ENCODE data around the gene TES. TPM values are rescaled to one million over a fixed set of nuclear protein-coding genes. Genes with fewer than 3 reads are reported as not detected.
A peak's percentile ranks its signal among the peaks of the same experiment; 100 is the strongest.

Gene TES
- total and polyA plus RNA-seq, 9 of the 15 experiments (the other 6 are each of a cell fraction or from before 2014, with no cell fraction given) = 20.7 to 61.6 (median 53.8) TPM

- TF ChIP-seq SOX6 (IDR thresholded peaks at IDR 0.05) (peak; percentile 65; the same call in 1 of the 2 replicates), MAFG (tag; conservative IDR thresholded peaks at IDR 0.05) (peak; percentile 45), HCFC1 (IDR thresholded peaks at IDR 0.05; ENCODE audit: low read depth, low read length) (no peak), RBM39 (optimal IDR thresholded peaks at IDR 0.05; ENCODE audit: low read depth, low read length) (no peak), ZNF212 (CRISPR knock-in tag; IDR thresholded peaks at IDR 0.05) (0 out of 2 replicates have a peak, but pooled peaks have one; percentile 32)
Observed at GRCh38 chr7:116211006-116211912, 920 bp downstream of the TES start (continued).

GRCh38 chr7:116211913-116212596 is 1.7 kb downstream of the TES start:
- Histone ChIP-seq H3K4me2 (ENCODE audit: insufficient read depth, low read length) (peak overlapping the region; percentile 90), H4K20me1 (replicated peaks; ENCODE audit: control insufficient read depth, insufficient read depth, low read length) (0 out of 2 replicates have a peak, but pooled peaks cover 4% of the 10 kb centered on the region), H2AFZ (ENCODE audit: low read depth, low read length) (peak overlapping the region; percentile 91), H3K4me3 (peak overlapping the region; percentile 74), H3K36me3 (ENCODE audit: control insufficient read depth, insufficient read depth, low read length) (no peaks in the 10 kb centered on the region; the same call in 2 of the 3 replicates), H3K27ac (ENCODE audit: extremely low read depth, low read depth, low read length) (peak overlapping the region; percentile 88), H3K9me3 (replicated peaks; ENCODE audit: control insufficient read depth, insufficient read depth, low read depth, low read length) (no peaks in the 10 kb centered on the region), H3K27me3 (ENCODE audit: control insufficient read depth in 2 of 2, insufficient read depth in 2 of 2, low read length in 2 of 2) (no peaks in the 10 kb centered on the region), H3K79me2 (ENCODE audit: control insufficient read depth, insufficient read depth, low read length) (peaks cover 54% of the 10 kb centered on the region), H3K4me1 (replicated peaks in 1 of 2; ENCODE audit: control insufficient read depth in 2 of 2, insufficient read depth in 2 of 2, low read length in 2 of 2) (peaks cover 10 to 28% of the 10 kb centered on the region in 2 experiments), H3K9me1 (ENCODE audit: control insufficient read depth, insufficient read depth, low read length) (no peaks in the 10 kb centered on the region), H3K9ac (ENCODE audit: insufficient read depth in 1 of 2, low read depth in 2 of 2, low read length in 2 of 2) (peak overlapping the region in 1 of 2 experiments; percentile 88; a peak in 2 of 4 replicates)
- peak; percentile 57 for FAIRE-seq
- POLR2A ChIA-PET = interaction anchor here (0.7 to 2.8 kb wide), 11 partner anchors 14 to 652 kb away, joined by 3 to 10 read pairs (median 4); partner anchors contain the start of gene CAV1
- in situ Hi-C loops (cut with MboI) (no loop called here), intact Hi-C loops (cut with micrococcal nuclease) (loop anchor here (2.0 to 10.0 kb wide), 6 partner anchors 19 to 1973 kb away; partner anchors contain the start of genes LSM8 and ST7)
- WGBS (ENCODE audit: insufficient coverage, low coverage, missing lambda C conversion rate) = 6% methylated on average over 7 of the region's 7 CpGs
- CTCF ChIA-PET (ENCODE audit: low intra/inter-chr PET ratio) = interaction anchor here (0.5 kb wide), 1 partner anchor 398 kb away, joined by 3 read pairs; no protein-coding TSS in a partner anchor
- peak in 2 of 4 experiments; percentile 56 to 69 for DNase-seq (ENCODE audit: extremely low read depth in 1 of 4, low spot score in 3 of 4)
- TSS peak; percentile 28 for BruUV-seq (replicated peaks)
- ATAC-seq = peak; percentile 67
- no peak for TF ChIP-seq KAT2B (IDR thresholded peaks at IDR 0.05; ENCODE audit: low read depth, low read length)
- TF ChIP-seq KDM4B (IDR thresholded peaks at IDR 0.05; ENCODE audit: borderline replicate concordance in 2 of 2, low read depth in 1 of 2) = no peak
- no peak for TF ChIP-seq ASH1L (IDR thresholded peaks at IDR 0.05; ENCODE audit: borderline replicate concordance, low read depth, partially characterized antibody)
- TF ChIP-seq ZNF274 (IDR thresholded peaks at IDR 0.05; ENCODE audit: borderline replicate concordance, low read depth, low read length) = no peak
- no peak for TF ChIP-seq ZNF780A (CRISPR knock-in tag; IDR thresholded peaks at IDR 0.05)
- TF ChIP-seq HDAC3 (IDR thresholded peaks at IDR 0.05; ENCODE audit: borderline replicate concordance, partially characterized antibody) = peak; percentile 22
- no peak for TF ChIP-seq SRSF3 (IDR thresholded peaks at IDR 0.05; ENCODE audit: insufficient read depth, low read length)
- no peak for TF ChIP-seq EHMT2 (IDR thresholded peaks at IDR 0.05)
- no peak for TF ChIP-seq KLF6 (CRISPR knock-in tag; IDR thresholded peaks at IDR 0.05; ENCODE audit: borderline replicate concordance)
- TF ChIP-seq TGIF2 (CRISPR knock-in tag; IDR thresholded peaks at IDR 0.05) = no peak
- 0 out of 2 replicates have a peak, but pooled peaks have one; percentile 34 for TF ChIP-seq ZEB2 (IDR thresholded peaks at IDR 0.05)
- no peak for TF ChIP-seq ILK (tag; IDR thresholded peaks at IDR 0.05; ENCODE audit: borderline replicate concordance, low read depth)
- TF ChIP-seq ZNF134 (CRISPR knock-in tag; conservative IDR thresholded peaks at IDR 0.05) = no peak
- TF ChIP-seq SMAD2 (IDR thresholded peaks at IDR 0.05; ENCODE audit: low read depth, low read length) = no peak
- TF ChIP-seq CBFA2T3 (IDR thresholded peaks at IDR 0.05) = peak; percentile 70
- no peak for TF ChIP-seq PHTF2 (CRISPR knock-in tag; IDR thresholded peaks at IDR 0.05)
- no peak for TF ChIP-seq MEF2A (IDR thresholded peaks at IDR 0.05; ENCODE audit: control insufficient read depth, low read depth, low read length)

Data from K562 (cell line).